CD4-positive, alpha-beta T cell treated with Interleukin-6 at 100 ng/mL for 8 hours (primary cell): ENCODE data around the gene PFKFB3.

Experiments
- DNase-seq: peaks from one replicate; pipeline ENCODE4 v3.0.0-alpha.2; 2020; ENCODE audit warnings: mixed read lengths, low spot score

Gene PFKFB3

GRCh38 chr10:6300784-6301460 lies 98.2 kb downstream of the PFKFB3 start:
- DNase-seq, result no peak

DNA sequence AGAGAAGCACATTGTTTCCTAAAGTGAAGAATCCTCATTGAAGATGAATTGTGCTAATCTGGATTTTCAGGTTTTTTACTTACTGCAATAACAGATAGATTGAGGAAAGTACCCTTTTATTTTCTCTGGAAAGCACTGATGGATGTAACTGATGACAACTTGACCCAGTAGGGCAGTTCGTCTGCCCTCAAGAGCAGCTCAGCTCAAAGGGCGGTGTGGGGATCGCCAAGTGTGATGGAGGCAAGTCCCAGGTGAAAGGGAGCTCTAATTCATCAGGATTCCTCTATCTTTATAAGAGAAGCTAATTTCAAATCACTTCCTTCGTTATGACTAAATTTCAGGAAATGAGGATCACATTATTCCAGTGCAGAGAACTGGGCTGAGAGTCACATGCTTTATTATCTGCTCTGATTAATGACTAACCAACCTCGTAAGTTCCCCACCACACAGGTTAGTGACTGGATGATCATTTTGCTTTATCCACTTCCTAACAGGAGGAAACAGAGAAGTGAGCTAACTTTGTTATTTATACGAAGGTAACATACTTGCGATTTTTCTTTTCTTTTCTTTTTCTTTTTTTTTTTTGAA lies 98.8 kb downstream of the PFKFB3 start:
- DNase-seq, result no peak
